GM21526 (cell line): ENCODE data around the gene SMYD2.

Source experiments
- ATAC-seq: cut with Tn5 transposase; IDR thresholded peaks from one replicate; pipeline ENCODE4 v1.9.1; 2021; ENCODE audit warnings: moderate library complexity; ENCODE audit not compliant: unreplicated experiment, low FRiP score

The SMYD2 gene

DNA sequence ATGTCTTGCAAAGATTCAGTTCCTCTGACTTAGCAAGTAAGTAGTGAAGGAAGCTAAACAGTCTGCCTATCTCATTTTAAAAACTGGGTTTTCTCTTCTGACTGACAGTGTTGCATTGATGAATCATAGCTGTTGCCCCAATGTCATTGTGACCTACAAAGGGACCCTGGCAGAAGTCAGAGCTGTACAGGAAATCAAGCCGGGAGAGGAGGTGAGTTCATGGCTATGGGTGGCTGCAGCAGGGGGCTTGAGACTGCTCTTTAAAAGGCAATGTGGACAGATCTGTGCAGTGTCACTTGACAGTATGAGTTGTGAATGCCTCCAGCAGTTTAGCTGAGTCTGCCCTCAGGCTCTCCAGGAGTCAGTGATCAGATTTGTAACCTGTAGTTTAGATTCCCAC, 46.6 kb downstream of the SMYD2 start:
- no peak for ATAC-seq

DNA sequence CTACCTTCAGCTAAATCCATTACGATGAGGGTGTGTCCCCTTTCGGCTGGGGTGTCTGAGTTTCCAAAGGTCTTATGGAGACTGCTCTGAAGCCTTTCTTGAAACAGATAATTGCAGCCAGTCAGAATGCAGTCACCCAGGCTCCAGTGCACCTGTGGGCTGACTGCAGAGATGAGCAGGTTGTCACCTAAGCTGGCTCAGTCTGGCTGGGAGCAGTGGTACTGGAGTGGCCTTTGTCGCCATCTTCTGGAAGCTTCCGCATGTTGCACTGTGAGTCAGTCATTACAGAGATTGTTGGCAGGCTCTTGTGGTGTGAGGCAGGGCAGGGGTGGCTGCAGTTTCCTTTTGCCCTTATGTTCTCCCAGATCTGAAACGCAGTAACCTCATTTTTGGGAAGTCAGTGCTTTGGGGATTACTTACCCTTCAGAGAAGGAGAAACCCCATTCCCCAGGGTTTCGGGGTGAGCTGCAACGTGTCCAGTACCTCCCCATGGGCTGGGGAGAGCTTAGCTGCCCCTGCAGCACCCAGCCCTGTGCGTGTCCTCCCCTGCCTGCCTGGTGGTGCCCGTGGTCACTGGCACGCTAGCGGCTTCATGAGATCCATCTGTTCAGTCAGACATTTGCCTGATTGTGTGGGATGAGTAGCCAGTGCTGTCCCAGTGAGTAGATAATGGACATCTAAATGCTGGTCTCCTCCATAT, 48.0 kb downstream of the SMYD2 start:
- ATAC-seq, result peak; percentile 93

DNA sequence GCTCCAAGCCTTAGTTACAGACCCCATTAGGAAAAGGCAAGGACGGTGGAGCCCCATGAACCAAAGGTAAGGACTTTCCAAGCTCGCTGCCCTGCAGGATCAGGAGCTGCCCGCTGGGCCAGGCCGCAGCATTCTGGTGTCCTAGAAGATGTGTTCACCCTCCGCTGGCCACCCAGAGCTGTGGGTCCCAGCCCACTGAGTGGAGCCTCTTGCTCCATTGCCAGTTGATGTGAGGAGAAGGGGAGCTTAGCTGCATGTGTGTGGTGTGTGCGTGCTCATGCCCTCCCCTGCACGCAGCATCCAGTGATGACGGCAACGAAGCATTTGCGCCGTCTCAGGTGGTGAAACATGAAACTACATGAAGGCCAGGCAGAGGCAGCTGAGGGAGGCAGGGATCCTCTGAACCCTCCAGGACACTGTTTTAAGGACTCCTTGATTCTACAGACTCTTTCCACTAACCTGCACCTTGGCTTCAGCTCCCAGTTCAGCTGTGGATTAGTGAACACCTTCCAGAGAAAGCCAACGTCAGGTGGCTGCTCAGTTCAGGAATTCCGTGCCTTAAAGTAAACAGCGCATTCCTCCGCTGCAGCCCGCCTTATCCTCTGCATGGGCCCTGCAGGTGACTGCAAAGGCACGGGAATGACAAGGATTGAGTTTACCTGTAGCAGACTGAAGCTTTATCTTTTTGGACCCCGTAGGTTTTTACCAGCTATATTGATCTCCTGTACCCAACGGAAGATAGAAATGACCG, 48.7 kb downstream of the SMYD2 start:
- no peak for ATAC-seq

DNA sequence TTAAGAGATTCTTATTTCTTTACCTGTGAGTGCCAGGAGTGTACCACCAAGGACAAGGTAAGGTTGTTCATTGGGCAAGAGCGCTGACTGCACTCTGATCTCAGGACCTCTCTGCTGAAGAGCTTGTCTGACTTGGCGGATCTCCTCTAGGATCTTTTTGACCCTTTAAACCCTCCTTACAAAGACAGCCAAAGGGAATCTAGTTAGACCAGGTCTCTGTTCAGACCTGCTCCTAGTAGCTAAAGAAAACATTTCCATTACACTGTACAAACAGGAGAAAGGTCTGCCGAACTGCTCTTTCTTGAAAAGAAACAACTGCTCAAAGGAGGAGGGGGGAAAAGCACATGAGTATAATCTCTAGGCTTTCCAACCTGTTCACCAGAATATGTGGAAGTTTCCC, 49.3 kb downstream of the SMYD2 start:
- ATAC-seq, result no peak

DNA sequence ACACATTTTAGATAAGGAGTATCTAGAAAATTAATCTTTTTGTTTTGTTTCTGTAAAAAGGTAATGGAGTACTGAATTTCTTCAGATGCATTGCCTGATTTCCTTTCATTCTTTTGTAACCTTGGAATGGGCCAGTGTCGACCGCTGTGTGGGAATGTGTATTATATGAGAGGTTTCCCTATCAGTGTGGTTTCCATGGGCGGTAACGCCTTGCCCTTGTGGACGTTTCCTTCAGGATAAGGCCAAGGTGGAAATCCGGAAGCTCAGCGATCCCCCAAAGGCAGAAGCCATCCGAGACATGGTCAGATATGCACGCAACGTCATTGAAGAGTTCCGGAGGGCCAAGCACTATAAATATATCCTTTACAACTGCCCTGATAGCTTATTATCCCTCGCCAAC, 49.8 kb downstream of the SMYD2 start:
- ATAC-seq, result no peak

DNA sequence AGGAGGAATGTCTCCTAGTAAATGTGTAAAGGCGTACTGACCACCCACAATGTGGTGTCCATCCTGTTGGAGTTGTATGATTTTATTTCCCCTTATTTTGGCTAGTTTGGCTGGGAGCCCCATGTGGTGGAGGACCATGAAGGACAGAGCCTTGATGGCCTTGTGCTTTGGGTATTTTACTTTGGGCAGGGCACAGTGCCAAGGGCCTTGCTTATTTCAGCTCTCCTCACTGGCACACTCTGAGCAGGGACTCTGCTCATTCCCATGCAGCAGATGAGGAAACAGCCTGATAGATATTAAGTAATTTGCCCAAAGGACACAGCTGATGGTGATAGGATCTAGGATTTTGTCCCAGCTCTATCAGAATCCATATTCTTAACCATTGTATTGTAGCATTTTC, 50.2 kb downstream of the SMYD2 start:
- no peak for ATAC-seq

DNA sequence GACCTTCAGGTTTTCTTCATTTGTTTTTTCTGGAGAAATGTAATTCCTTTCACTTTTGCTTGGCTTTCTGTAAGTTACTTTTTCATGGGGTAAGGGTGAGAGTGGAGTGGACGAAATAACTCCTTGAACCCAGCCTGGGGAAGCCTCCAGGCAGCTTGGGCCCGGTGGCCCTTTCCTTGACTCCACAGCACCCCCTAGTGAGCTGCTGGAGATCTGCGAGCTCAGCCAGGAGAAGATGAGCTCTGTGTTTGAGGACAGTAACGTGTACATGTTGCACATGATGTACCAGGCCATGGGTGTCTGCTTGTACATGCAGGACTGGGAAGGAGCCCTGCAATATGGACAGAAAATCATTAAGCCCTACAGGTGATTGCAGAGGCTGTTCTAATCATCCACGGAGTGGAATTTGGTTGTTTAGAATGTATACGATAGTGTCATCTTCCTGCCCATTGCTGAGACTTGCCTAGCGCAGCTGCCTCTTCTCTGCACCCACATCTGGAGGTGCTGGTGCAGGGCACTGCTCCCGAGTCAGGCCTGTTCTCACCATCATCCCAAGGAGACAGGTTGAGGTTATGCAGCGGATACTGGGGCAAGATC, 51.0 kb downstream of the SMYD2 start:
- ATAC-seq, result peak; percentile 49

DNA sequence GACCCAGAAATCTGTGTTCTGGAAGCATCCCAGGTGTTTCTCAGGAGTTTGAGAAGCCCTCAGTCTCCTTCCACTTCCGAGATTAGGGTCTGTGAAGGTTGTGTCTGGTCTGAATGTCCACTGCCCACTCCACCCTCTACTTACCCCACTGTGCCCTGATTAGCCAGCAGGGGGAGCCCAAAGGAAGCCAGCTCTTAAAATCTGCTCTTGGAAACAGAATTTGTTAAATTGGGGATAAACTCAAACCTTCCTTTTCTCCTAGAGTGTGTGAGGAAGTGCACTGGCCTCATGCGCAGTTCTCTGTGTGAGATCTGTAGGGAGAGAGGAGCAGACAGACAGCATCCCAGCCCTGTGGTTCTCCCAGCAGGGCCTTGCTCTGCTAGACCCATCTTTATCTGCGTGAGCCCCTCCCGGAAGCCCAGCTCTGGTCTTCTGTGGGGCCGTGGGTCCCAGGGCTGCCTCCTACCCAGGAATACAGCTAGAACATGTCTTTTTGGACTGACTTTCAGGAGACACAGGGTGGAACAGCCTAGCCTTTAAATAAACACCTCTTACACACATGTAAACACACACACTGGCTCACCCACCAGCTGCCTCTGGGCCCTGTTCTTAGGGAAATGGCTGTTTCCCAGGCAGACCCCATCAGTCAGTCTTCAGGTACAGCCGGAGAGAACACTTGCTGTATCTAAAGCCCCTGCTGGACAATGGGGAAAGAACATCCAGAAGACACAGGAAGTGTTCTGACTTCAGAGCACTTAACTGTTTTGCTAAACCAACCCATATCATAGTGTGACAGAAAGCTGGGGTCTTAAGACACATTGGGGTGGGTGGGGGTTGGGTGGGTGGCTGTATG, 52.2 kb downstream of the SMYD2 start:
- ATAC-seq, result no peak

DNA sequence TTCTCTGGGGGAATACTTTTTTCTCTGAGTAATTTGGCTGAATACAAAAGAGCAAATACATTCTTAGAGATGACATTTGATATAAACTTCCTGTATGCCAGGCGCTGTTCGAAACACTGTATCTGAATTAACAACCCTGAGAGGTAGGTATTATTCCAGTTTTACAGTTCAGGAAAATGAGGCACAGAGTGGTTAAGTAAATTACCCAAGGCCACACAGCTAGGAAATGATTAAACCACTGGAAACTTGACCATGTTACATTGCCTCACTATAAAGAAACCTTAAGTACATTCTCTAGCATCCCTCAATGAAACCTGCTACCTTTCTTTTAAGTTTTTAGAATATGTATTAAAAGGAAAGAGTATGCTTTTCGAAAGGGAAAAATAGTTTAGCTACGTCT, 54.6 kb downstream of the SMYD2 start:
- ATAC-seq, result no peak

DNA sequence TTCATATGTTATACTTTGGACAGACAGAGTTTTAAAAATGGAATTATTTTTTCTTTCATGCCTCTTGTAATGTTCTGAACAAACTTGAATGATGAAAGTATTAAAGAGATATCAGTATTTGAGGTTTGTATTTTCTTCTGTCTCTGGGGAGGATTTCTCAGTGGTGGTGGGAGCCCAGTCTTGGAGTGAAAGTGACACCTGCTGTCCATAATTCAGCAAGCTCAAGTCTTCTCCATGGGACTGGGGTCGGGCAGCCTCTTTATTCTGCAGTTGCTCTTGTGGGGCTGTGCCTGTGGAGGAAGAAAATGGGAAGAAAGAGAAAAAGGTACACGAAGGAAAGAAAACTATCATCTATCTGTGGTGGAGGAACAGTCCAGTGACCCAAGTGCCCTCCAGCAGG, 56.1 kb downstream of the SMYD2 start:
- ATAC-seq, result no peak

DNA sequence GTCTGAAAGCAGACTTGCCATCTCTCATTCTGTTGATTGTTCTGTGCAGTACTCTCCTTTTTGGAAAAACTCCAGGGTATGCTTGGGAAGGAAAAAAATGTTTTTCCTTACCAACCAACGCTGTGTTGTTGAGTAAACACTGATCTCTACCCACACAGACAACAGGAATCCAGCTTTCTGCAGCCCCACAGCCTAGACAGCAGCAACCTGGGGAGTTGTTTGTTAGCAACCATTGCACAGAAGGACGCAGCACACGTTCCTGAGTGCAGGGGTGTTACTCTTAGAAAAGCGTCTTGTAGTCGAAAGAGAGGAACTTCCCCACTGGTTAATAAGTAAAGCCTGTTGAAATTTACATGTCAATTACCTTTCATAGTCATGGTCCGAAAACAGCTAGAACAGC, 56.6 kb downstream of the SMYD2 start:
- no peak for ATAC-seq

DNA sequence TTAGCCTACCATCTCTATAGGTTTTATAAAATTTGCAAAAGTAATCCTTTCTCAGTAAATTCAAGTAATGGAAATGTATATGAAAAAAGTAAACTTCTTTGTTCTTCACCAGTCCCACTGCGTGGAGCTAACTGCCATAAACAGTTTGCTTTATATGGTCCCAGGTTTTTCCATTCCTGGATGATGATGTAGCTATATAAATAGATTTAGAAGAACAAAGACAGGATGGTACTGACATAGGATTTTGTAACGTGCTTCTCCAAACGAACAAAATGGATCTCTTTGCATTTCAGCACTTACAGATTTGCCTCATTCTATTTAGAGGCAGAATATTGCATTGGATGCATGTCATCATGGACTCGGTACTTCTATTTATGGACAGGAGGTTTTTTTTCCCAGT, 57.3 kb downstream of the SMYD2 start:
- no peak for ATAC-seq

DNA sequence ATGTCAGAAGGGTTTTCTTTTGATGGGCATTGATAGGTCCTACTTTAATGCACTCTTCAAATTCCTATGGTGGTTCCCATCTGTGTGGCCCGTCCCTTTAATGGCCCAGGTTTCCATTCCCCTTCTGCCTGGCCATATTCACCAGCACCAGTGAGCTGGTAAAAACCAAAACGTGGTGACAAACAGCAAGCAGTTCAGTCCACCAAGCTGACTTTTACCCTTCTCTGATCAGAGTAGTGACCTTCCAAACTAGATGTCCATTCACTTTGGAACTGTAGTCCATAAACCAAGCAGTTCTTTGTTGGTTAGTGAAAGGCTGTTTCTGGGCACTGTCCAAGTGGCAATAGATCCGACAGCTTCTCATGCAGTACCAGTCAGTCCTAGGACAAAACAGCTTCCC, 60.5 kb downstream of the SMYD2 start:
- ATAC-seq, result no peak

DNA sequence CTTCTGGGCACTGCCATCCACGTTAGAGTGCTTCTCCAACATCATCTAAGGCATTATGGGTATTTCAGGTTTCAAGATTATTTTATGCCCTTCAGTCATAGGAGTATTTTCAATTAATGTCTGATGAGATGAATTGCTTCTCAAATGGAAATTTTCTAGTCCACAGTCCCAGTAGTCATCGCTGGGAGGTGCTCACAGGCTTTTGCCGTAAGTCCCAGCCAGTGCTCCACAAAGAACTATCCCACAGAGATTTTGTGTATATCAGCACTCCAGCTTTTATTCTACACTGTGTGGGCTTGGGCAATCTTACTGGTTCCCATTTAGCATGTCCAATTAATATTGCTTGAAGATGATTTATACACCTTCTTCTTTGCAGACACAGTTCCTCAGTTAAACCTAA, 61.0 kb downstream of the SMYD2 start:
- no peak for ATAC-seq

DNA sequence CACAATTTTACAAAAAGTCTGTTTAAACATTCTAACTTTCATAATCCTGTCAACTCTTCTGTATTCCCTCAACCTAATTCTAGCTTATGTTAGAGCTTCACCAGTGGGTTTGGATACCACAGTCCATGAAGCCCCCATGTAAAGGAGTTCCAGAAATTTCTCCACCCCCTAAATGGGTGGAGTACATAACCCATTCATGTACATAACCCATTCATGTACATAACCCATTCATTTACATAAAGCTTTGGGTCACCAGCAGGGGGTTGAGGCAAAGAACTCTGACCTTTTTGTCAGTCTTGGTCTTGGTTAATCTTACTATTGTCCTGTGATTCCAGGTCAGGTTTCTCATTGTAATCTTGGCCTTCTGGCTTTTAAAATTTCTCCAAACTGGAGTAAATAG, 61.6 kb downstream of the SMYD2 start:
- ATAC-seq, result no peak

DNA sequence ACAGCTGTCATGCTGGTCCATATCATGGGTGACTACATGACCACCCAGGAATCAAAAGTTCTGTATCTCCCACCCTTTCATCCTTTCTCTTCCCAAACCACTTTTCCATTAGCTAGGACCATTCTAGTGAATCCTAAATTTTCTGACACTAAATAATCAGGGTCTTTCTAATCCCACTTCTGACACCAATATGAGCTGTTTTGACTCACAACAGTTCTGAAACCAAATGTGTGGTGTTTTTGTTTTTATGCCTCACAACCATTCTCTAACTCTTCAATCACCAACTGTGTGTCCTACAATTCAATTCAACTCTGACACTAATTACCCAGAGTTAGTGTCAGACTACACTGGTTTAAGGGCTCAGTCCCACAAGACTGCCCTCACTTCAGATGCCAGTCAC, 63.9 kb downstream of the SMYD2 start:
- ATAC-seq, result no peak

DNA sequence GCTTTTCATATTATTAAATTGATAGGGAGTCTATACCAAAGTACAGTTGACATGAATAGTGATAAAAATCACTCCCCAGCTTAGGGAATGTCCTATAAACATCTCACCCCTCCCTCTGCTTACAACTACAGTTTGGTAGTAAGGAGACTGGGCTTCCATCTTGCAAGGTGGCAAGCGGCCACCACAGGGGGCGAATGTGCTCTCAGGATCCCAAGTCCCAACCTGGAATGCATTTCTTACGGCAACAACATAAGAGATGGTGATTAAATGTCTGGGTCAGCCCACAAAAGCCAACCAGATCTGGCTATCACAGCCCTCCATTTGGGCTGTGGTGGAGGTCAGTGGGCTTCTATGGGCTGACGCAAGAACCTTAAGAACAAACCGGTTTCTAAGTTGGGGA, 68.0 kb downstream of the SMYD2 start:
- no peak for ATAC-seq

DNA sequence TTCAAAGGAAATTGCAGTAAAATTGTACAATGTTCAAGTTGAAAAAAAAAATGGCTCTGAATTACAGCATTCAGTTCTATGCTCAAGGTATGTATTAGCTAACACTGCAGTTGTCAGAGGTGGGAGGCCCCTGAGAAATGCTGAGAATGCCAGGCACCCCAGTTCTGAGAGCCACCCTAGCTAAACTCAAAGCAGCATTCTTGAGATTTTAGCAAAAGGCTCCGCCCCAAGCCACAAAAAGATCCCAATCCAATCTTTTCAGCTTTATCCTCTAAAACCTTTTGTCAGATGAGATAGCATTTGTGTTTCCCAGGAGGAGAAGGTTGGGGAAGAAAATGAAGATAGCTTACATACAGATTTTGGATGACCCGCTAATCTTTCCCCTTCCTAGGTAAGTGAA, 68.8 kb downstream of the SMYD2 start:
- ATAC-seq, result no peak

DNA sequence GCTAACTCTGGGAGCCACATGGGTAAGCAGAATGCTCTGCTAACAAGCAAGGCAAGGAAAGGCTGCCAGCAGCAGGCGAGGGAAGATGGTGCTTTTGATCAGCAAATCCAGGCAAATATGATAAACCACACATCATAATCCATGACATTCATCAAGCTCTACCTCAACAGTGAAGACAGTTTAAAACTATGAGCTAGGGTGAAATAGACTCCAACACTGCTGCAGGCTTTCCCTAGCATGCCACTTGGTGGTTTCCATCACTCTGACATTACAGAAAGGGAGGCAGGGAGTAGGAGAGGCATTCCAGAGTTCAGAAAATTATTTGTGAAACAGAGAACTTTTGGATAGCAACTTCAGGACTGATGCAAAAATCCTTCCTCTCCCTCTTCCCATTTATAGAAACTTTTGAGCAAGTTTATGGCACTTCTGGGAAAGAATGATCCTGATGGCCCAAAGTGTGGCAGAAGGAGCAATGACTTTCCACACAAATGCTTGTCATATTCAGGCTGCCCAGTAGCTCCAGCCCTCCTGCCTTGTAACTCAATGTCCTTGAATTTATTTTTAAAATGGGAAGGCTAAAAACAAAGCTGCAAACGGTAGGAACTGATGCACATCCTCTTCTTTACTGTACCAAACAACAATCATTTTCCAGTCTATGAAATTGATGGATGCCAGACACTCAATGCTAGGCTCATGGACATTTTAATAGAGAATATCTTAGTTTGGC, 70.8 kb downstream of the SMYD2 start:
- no peak for ATAC-seq

DNA sequence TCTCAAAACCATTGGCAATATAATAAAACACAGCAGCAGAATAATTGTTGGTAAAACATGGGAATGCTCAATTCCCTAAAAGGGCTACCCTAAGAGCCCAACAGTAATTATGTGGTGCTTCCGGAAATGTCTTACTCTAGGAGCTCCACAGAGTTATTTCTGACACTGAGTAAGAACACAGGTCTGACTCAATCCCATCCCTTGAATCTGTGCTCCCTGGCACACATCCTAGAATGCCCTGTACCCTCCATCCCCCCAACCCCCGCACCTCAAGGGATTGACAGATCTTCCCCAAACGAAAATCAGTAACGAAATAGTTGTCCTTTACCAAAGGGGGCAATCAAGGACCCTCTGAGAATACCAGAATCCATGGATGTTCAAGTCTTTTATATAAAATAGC, 71.9 kb downstream of the SMYD2 start:
- ATAC-seq, result no peak
